ENCODE results near the gene CHCHD3. TPM values are rescaled to one million over a fixed set of nuclear protein-coding genes. Genes with fewer than 3 reads are reported as not detected.

The CHCHD3 gene
- total RNA-seq, 2 experiments from 2014 or later, result 83.5 to 83.8 TPM

DNA sequence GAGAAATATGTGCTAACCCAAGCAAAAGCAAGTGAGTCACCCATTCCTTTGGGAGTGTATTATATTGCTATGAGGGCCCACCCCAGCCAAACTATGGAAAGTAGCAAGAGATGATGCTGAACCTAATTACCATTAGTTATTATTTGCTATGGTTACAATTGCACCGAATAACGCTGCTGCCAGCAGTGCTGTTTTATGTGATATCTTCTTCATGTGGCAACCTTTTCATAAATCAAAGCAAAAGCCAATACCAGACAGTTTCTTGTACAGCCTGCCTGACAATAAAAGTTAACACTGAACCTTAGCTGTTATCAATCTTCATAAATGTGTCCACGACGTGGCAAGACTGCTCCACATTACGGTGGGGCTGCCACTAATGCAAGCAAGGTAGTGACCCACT lies 263.9 kb downstream of the CHCHD3 start:
- H3K79me2 ChIP-seq (ENCODE audit: insufficient read depth, low read depth, low read length), result no peaks in the 10 kb centered on the region
- BruUV-seq (replicated peaks), result no TSS peak
- no peak overlapping the region for H3K27ac ChIP-seq (ENCODE audit: low read depth, low read length, poor library complexity, severe bottlenecking)
- TF ChIP-seq, protein P1, sequence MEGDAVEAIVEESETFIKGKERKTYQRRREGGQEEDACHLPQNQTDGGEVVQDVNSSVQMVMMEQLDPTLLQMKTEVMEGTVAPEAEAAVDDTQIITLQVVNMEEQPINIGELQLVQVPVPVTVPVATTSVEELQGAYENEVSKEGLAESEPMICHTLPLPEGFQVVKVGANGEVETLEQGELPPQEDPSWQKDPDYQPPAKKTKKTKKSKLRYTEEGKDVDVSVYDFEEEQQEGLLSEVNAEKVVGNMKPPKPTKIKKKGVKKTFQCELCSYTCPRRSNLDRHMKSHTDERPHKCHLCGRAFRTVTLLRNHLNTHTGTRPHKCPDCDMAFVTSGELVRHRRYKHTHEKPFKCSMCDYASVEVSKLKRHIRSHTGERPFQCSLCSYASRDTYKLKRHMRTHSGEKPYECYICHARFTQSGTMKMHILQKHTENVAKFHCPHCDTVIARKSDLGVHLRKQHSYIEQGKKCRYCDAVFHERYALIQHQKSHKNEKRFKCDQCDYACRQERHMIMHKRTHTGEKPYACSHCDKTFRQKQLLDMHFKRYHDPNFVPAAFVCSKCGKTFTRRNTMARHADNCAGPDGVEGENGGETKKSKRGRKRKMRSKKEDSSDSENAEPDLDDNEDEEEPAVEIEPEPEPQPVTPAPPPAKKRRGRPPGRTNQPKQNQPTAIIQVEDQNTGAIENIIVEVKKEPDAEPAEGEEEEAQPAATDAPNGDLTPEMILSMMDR (conservative IDR thresholded peaks at IDR 0.05; ENCODE audit: low read length), result no peak
- no peak for TF ChIP-seq EZH2phosphoT487 (IDR thresholded peaks at IDR 0.05; ENCODE audit: borderline replicate concordance, low read depth, low read length)
- ChIA-PET CTCF (ENCODE audit: unreplicated experiment) (no interaction called here), POLR2A (interaction anchor here (0.6 to 1.3 kb wide), 2 partner anchors 10 to 424 kb away, joined by 3 read pairs; no protein-coding TSS in a partner anchor)
- H3K4me2 ChIP-seq (ENCODE audit: low read length), result no peak overlapping the region
- intact Hi-C loops (cut with micrococcal nuclease; ENCODE audit: unreplicated experiment), result no loop called here
- H3K9me3 ChIP-seq (ENCODE audit: low read length), result no peaks in the 10 kb centered on the region
- no peaks in the 10 kb centered on the region for H3K9me2 ChIP-seq (ENCODE audit: insufficient read depth, low read length)
- DNase-seq (ENCODE audit: low spot score), result no peak
- H2AFZ ChIP-seq (ENCODE audit: low read length), result no peak overlapping the region
- H3K36me3 ChIP-seq (ENCODE audit: insufficient read depth, low read length), result no peaks in the 10 kb centered on the region
- no peaks in the 10 kb centered on the region for H4K20me1 ChIP-seq (ENCODE audit: insufficient read depth, low read length)
- no peaks in the 10 kb centered on the region for H3K4me1 ChIP-seq (ENCODE audit: insufficient read depth, low read length, poor library complexity, severe bottlenecking)
- no peak overlapping the region for H3K4me3 ChIP-seq (ENCODE audit: low read depth, low read length, poor library complexity, severe bottlenecking)

DNA sequence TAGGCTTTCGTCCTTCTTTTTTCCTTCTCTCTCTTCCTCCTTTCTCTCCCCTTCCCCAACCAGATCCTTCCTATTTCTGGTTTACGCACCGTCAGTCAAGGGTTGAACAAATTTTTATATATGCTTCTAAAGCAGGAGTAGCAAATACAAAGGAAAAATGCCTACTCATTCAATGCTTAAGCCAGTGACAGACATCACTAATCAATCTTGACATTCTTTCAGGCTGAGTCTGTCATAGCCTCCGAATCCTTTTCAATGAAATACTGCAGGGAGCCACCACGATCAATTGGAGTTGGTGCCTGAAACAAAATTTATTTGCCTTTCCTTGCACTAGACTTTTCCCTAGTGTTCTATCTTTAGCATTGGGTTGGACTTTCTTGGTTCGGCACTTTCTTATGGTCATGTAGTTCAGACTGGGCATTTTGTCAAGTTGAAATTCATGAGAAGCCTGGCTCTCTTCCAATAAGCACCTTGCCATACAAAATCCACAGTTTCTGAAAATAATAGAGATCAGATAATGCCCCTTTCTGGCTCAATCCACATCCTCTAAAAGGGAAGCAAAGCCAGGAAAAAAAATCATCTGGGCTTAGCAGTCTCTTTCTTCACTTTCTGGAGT lies 266.1 kb downstream of the CHCHD3 start:
- no peak for DNase-seq (ENCODE audit: low spot score)
- Histone ChIP-seq H3K4me2 (ENCODE audit: low read length) (no peak overlapping the region), H2AFZ (ENCODE audit: low read length) (no peak overlapping the region), H3K4me1 (ENCODE audit: insufficient read depth, low read length, poor library complexity, severe bottlenecking) (no peaks in the 10 kb centered on the region), H3K79me2 (ENCODE audit: insufficient read depth, low read depth, low read length) (no peaks in the 10 kb centered on the region), H4K20me1 (ENCODE audit: insufficient read depth, low read length) (no peaks in the 10 kb centered on the region), H3K9me2 (ENCODE audit: insufficient read depth, low read length) (no peaks in the 10 kb centered on the region), H3K9me3 (ENCODE audit: low read length) (no peaks in the 10 kb centered on the region), H3K36me3 (ENCODE audit: insufficient read depth, low read length) (0 out of 2 replicates have a peak, but pooled peaks cover 3% of the 10 kb centered on the region), H3K27ac (ENCODE audit: low read depth, low read length, poor library complexity, severe bottlenecking) (no peak overlapping the region), H3K4me3 (ENCODE audit: low read depth, low read length, poor library complexity, severe bottlenecking) (no peak overlapping the region)
- TF ChIP-seq, protein P1 (conservative IDR thresholded peaks at IDR 0.05; ENCODE audit: low read length), result no peak
- TF ChIP-seq EZH2phosphoT487 (IDR thresholded peaks at IDR 0.05; ENCODE audit: borderline replicate concordance, low read depth, low read length), result no peak
- intact Hi-C loops (cut with micrococcal nuclease; ENCODE audit: unreplicated experiment), result no loop called here
- ChIA-PET CTCF (ENCODE audit: unreplicated experiment) (no interaction called here), POLR2A (no interaction called here)
- no TSS peak for BruUV-seq (replicated peaks)

DNA sequence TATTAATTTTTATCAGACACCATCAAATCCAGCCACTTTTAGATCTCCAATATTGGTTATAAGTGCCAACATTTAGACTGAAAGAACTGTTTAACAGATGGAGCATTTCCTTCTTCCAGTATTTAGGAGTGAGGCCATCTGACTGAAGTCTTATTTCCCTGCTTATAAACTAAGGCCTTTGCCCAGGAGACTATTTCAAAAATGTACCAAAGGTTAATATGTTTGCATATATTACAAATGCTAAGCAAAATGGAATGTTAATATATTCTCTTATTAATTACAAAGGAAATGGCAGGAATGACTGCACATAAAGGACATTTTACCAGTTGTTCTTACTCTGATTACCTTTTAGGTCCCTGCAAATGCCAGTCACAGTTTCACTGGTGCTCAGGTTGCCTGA lies 266.8 kb downstream of the CHCHD3 start:
- Histone ChIP-seq H3K9me3 (ENCODE audit: low read length) (no peaks in the 10 kb centered on the region), H3K9me2 (ENCODE audit: insufficient read depth, low read length) (no peaks in the 10 kb centered on the region), H3K36me3 (ENCODE audit: insufficient read depth, low read length) (0 out of 2 replicates have a peak, but pooled peaks cover 3% of the 10 kb centered on the region), H2AFZ (ENCODE audit: low read length) (no peak overlapping the region), H3K79me2 (ENCODE audit: insufficient read depth, low read depth, low read length) (no peaks in the 10 kb centered on the region), H3K27ac (ENCODE audit: low read depth, low read length, poor library complexity, severe bottlenecking) (no peak overlapping the region), H4K20me1 (ENCODE audit: insufficient read depth, low read length) (no peaks in the 10 kb centered on the region), H3K4me3 (ENCODE audit: low read depth, low read length, poor library complexity, severe bottlenecking) (no peak overlapping the region), H3K4me2 (ENCODE audit: low read length) (no peak overlapping the region), H3K4me1 (ENCODE audit: insufficient read depth, low read length, poor library complexity, severe bottlenecking) (no peaks in the 10 kb centered on the region)
- DNase-seq (ENCODE audit: low spot score), result no peak
- POLR2A ChIA-PET, result no interaction called here
- no peak for TF ChIP-seq EZH2phosphoT487 (IDR thresholded peaks at IDR 0.05; ENCODE audit: borderline replicate concordance, low read depth, low read length)
- TF ChIP-seq, protein P1 (conservative IDR thresholded peaks at IDR 0.05; ENCODE audit: low read length), result no peak
- CTCF ChIA-PET (ENCODE audit: unreplicated experiment), result no interaction called here
- intact Hi-C loops (cut with micrococcal nuclease; ENCODE audit: unreplicated experiment), result no loop called here
- no TSS peak for BruUV-seq (replicated peaks)
